Frontal cortex (tissue), 4 donors: ENCODE results near the gene SERGEF. TPM values are rescaled to one million over a fixed set of nuclear protein-coding genes. Genes with fewer than 3 reads are reported as not detected.
A peak's percentile ranks its signal among the peaks of the same experiment; 100 is the strongest.
"Not testable (repeated sequence)": the region's sequence is repeated elsewhere in the genome, so short reads cannot be mapped to it uniquely, and the experiment has no call there.

ENCODE experiments used
- DNase-seq, 2 donors: peaks; one replicate each; pipeline ENCODE4 v3.0.0; 2012; ENCODE audit warnings: low spot score in 2 of 2
- FAIRE-seq: peaks from 2 replicates; lab custom pipeline; 2012; peaks lifted over from hg19 to GRCh38; lab: Jason Lieb, UNC
- total RNA-seq: library from RNA; depleted of rRNA; stranded (reverse); fragments of >200 nt; gene quantifications from one replicate; pipeline ENCODE4 v1.2.3, GENCODE V29; 2014
- donor health status: control.
- donor health status: control.
- donor health status: control.

The SERGEF gene
- total RNA-seq, 1 donor from 2014 or later, result 65.2 TPM

DNA sequence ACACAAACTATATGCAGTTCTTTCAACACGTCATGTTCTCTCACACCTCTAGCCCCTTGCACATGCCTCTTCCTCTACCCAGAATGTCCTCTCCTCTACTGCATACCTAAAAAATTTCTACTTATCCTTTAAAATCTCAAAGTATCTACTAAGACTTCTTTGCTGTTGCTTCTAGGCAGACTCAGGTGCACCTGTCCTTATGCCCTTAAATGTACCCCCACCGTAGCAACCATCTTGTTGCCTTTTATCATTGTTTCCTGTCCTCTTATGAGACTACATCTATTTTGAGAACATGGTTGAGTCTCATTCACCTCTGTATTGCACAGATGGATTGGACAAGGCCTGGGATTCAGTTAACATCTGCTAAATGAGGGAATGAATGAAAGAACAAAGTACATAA lies 134.1 kb downstream of the SERGEF start:
- no peak for DNase-seq
- FAIRE-seq, result no peak

DNA sequence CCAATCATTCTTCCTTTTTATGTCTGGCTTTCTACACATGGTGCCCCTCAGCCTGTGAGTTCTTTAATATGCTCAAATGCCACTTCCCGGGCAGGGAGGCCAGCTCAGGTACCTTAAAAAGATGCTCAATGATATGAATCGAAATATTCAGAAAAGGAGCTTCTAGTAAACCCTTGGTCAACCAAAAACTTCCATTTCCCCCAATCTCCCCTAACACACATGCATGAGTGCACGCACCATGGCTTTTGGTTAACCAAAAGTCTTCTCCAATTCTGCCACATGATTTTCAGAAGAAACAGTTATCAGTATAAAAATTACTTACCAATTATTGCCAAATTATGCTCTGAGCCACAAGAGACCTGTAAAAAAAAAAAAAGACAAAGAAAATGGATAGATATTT lies 135.0 kb downstream of the SERGEF start:
- no peak for FAIRE-seq
- no peak for DNase-seq

DNA sequence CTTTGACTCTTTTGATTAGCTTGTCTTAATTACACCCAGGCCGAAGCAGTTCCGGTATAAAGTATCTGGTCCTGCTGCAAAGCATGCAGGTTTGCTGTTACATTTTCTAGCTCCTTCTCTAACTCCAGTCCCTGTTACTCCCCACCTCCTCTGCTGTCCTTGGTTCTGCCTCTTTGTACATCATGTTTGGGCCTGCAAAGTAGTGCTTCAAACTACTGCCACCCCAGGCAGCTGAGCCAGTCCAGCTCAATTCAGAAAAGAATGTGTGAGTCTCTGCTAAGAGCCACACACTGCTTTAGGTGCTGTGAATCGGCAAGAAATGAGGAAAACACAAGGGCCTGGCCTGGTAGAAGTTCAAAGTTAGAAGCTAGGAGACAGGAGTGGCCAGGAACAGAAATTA lies 136.0 kb downstream of the SERGEF start:
- DNase-seq, result no peak
- FAIRE-seq, result no peak

DNA sequence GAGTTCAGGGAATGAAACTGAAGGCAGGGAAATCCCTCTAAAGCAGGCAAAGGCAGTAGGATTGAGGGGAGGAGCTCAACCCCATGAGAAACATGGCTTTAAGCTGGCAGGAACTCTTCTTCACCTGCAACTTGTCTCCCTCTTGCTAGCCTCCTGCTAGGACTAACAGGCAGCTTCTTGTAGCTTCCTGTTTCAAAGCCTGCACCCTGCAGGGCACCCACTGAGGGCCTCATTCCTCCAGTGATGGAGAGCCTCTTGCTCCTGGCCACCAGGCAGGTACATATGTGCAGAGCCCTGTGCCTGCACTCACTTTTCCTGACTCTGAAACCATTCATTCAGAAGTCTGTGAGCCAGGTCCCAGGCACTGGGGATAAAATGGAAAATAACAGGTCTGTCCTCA lies 137.0 kb downstream of the SERGEF start:
- DNase-seq, result no peak
- FAIRE-seq, result no peak

DNA sequence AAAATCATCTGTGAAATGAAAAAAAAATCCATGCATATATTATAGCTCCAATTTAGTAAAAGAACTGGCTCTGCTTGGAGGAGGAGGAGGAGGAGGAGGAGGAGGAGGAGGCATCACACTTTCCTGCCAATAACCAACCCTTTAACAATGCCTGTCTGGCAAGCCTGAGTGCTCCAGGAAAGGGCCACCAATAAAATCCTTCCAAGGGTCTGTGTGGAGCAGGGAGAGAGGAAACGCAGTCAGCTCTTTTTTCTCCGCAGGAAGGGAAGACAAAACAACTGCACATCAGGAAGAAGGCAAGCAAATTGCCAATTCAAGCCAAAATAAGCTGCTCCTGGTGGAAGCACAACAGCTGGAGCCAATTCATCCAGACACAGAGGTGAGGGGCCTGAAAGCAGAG lies 139.3 kb downstream of the SERGEF start:
- DNase-seq (peak in 1 of 2 donors; percentile 18), FAIRE-seq (no peak)

GRCh38 chr11:17868398-17868797 lies 144.4 kb downstream of the SERGEF start:
- FAIRE-seq, DNase-seq: not testable (repeated sequence)

- DNase-seq, result no peak
- FAIRE-seq, result no peak
These were observed 145.5 kb downstream of the SERGEF start for GRCh38 chr11:17867341-17867740.

- FAIRE-seq (no peak), DNase-seq (no peak)
These were observed 146.9 kb downstream of the SERGEF start for GRCh38 chr11:17865765-17866428.

DNA sequence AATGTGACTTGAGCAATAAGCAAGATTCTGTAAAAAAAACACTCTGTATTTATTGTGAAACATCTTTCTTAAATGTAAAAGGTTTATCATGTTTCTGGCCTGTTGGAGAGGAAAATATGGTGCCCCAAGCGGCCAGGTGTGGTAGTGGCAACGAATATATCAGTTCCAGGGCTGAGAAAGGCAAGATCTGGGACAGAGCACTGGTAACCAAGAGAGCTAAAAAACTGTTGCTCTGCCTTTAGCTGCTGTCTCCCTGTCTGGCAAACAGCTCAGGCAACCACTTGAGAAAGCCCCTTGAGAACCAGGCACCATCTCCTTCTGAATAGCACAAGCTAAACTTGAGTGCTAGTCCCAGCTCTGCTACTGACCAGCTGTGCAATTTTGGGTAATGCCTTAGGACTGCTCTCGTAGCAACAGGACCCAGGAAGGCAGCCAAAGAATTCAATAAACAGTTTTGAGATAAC lies 148.3 kb downstream of the SERGEF start:
- no peak for DNase-seq
- no peak for FAIRE-seq

GRCh38 chr11:17861036-17861755 lies 151.7 kb downstream of the SERGEF start:
- FAIRE-seq (no peak), DNase-seq (no peak)

GRCh38 chr11:17859552-17859951 lies 153.3 kb downstream of the SERGEF start:
- DNase-seq (no peak), FAIRE-seq (no peak)

DNA sequence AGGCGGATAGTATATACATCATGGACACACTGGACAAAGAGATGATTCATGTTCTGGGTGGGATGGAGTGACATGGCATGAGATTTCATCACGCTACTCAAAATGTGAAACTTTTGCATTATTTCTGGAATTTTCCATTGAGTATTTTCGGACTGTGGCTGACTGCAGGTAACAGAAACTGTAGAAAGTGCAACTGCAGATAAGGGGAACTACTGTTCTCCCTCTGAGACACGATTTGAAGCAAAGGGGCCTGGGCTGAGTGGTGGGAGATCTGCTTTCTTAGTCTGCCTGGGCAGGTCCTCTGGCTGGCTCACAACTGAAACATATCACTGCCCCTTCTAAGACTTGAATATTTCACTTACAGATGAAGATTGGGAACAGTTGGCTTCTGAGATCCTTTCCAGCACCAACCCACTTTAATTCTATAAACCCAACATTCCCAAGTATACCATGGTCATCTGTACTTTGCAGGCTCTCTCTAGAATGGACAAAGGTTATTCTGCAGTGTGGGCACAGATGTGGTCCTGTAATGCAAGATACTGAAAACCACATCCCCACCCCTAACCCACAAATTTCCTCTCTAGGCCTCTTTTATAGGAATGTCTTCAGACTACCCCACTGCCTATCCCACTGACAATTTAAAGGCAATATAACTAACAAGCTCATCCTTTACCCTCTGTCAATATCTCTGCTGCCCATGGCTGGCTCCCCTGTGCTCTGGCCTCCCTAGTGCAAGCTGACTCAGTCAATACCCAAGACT lies 157.1 kb downstream of the SERGEF start:
- FAIRE-seq, result no peak

GRCh38 chr11:17853280-17853679 lies 159.6 kb downstream of the SERGEF start:
- DNase-seq, result no peak
- FAIRE-seq, result no peak

More for the DNA sequence above, 157.1 kb downstream of the SERGEF start:
- DNase-seq, result no peak

DNA sequence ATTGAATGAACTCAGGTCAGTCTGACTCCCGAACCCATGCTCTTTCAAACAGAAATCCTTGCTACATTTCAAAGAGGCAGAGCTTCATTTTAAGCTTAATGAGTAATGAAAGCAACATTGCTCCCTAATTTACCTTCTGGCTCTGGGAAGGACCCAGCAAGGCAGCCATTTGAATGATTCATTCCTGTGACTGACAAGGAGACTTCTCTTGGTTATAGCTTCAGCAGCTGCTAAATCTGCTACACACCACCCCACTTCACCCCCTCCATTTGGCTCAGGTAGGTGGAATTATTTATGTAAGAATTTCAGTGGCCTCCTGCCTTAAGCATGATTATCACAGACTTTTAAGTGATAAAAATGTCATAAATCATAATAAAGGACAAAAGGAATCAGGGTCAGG lies 160.6 kb downstream of the SERGEF start:
- FAIRE-seq (no peak), DNase-seq (no peak)

DNA sequence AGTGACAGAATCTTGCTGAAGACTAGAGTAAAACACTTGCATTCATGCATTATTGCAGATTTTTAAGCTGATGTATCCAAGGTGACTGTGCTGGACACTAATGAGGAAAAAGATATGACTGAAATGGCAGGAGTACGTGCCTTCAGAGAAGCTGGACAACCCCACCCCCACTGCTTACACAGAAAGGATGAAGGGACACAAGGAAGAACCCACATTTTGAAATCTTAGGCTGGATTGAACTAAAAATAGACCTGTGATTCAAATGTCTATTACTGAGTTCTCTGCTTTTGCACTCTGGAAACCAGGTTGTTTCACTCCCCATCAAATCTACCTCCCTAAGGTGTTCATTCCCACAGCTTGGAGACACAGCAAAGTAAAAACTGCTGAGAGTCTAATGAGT lies 161.2 kb downstream of the SERGEF start:
- DNase-seq, result no peak
- FAIRE-seq, result no peak

- FAIRE-seq (no peak), DNase-seq (no peak)
These were observed 162.5 kb downstream of the SERGEF start for GRCh38 chr11:17850336-17850735.

GRCh38 chr11:17848715-17849114 lies 164.1 kb downstream of the SERGEF start:
- DNase-seq (no peak), FAIRE-seq (no peak)

GRCh38 chr11:17846852-17847453 lies 165.9 kb downstream of the SERGEF start:
- no peak for DNase-seq
- FAIRE-seq, result no peak

DNA sequence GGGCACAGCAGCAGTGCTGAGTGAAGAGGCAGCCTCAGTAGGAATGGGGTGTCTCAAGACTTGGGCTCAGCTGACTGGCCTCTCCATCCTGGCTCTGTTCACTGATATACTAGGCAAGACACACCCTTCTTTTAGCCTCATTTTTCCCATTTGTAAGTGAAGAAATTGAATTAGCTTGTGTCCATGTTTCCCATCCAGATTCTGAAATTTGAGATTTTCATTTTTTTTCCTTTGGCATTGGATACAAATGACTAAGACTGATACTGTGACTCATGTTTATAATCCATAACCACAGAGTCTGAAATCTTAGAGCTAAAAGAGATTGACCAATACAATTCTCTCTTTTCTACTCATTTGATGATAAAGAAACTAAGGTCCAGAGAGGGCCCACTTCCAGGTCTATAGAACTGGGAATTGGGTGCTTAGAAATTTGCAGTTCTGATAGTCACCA lies 167.4 kb downstream of the SERGEF start:
- FAIRE-seq (no peak), DNase-seq (no peak)

GRCh38 chr11:17840101-17840548 lies 172.7 kb downstream of the SERGEF start:
- FAIRE-seq, result no peak
- DNase-seq, result no peak
